ENCODE results near the gene MASP1.

DNA sequence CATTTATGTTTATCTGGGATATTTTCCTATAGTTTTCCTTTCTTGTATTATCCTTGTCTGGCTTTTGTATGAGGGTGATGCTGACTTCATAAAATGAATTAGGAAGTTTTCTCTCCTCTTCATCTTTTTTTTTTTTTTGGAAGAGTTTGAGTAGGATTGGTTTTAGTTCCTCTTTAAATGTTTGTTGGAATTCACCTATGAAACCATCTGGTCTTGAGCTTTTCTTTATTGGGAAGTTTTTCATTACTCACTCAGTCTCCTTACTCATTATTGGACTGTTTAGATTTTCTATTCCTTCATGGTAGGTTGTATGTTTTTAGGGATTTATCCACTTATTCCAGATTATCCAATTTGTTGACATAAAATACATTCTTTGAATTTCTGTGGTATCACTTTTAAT lies 18.7 kb upstream of the MASP1 start:
- TF ChIP-seq MXI1 (IDR thresholded peaks at IDR 0.05; ENCODE audit: borderline replicate concordance, low read depth, low read length) = no peak
- TF ChIP-seq, protein P1, sequence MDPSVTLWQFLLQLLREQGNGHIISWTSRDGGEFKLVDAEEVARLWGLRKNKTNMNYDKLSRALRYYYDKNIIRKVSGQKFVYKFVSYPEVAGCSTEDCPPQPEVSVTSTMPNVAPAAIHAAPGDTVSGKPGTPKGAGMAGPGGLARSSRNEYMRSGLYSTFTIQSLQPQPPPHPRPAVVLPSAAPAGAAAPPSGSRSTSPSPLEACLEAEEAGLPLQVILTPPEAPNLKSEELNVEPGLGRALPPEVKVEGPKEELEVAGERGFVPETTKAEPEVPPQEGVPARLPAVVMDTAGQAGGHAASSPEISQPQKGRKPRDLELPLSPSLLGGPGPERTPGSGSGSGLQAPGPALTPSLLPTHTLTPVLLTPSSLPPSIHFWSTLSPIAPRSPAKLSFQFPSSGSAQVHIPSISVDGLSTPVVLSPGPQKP (IDR thresholded peaks at IDR 0.05; ENCODE audit: borderline replicate concordance, low read depth, low read length) = no peak
- TF ChIP-seq POLR2A (IDR thresholded peaks at IDR 0.05; ENCODE audit: low read depth, low read length) = no peak
- TF ChIP-seq, protein P2, sequence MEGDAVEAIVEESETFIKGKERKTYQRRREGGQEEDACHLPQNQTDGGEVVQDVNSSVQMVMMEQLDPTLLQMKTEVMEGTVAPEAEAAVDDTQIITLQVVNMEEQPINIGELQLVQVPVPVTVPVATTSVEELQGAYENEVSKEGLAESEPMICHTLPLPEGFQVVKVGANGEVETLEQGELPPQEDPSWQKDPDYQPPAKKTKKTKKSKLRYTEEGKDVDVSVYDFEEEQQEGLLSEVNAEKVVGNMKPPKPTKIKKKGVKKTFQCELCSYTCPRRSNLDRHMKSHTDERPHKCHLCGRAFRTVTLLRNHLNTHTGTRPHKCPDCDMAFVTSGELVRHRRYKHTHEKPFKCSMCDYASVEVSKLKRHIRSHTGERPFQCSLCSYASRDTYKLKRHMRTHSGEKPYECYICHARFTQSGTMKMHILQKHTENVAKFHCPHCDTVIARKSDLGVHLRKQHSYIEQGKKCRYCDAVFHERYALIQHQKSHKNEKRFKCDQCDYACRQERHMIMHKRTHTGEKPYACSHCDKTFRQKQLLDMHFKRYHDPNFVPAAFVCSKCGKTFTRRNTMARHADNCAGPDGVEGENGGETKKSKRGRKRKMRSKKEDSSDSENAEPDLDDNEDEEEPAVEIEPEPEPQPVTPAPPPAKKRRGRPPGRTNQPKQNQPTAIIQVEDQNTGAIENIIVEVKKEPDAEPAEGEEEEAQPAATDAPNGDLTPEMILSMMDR (conservative IDR thresholded peaks at IDR 0.05; ENCODE audit: low read depth, low read length) = no peak
- no peak for TF ChIP-seq FOS (IDR thresholded peaks at IDR 0.05; ENCODE audit: low read depth, low read length)
- no peak for TF ChIP-seq CEBPB (IDR thresholded peaks at IDR 0.05; ENCODE audit: low read depth, low read length)
- no peak for TF ChIP-seq RAD21 (IDR thresholded peaks at IDR 0.05; ENCODE audit: low read length)
- TF ChIP-seq NFE2L2 (IDR thresholded peaks at IDR 0.05; ENCODE audit: low read depth, low read length) = no peak
- TF ChIP-seq BHLHE40 (IDR thresholded peaks at IDR 0.05; ENCODE audit: low read depth, low read length) = no peak
- no peak for TF ChIP-seq SMC3 (IDR thresholded peaks at IDR 0.05; ENCODE audit: low read depth, low read length)
- TF ChIP-seq, protein P3, sequence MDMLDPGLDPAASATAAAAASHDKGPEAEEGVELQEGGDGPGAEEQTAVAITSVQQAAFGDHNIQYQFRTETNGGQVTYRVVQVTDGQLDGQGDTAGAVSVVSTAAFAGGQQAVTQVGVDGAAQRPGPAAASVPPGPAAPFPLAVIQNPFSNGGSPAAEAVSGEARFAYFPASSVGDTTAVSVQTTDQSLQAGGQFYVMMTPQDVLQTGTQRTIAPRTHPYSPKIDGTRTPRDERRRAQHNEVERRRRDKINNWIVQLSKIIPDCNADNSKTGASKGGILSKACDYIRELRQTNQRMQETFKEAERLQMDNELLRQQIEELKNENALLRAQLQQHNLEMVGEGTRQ (IDR thresholded peaks at IDR 0.05; ENCODE audit: low read depth, low read length) = no peak
- no peak for TF ChIP-seq RFX5 (IDR thresholded peaks at IDR 0.05; ENCODE audit: low read depth, low read length)
- no peak for TF ChIP-seq MAFK (IDR thresholded peaks at IDR 0.05; ENCODE audit: low read depth, low read length)
- no peak for TF ChIP-seq MAZ (IDR thresholded peaks at IDR 0.05; ENCODE audit: borderline replicate concordance, low read depth, low read length)

Data from IMR-90 (cell line).